Colonic mucosa (tissue), 4 donors: ENCODE data around the gene POLR3A. TPM values are rescaled to one million over a fixed set of nuclear protein-coding genes. Genes with fewer than 3 reads are reported as not detected.
A peak's percentile ranks its signal among the peaks of the same experiment; 100 is the strongest.

Experiments used
- DNase-seq: peaks from one replicate; pipeline ENCODE4 v3.0.0-alpha.2; 2020
- H3K27ac ChIP-seq: fragments of 200-600 bp; one replicate; pipeline ENCODE4 v1.8.0; 2021
- H3K27me3 ChIP-seq: fragments of 200-600 bp; one replicate; pipeline ENCODE4 v1.8.0; 2021
- H3K36me3 ChIP-seq: fragments of 200-600 bp; one replicate; pipeline ENCODE4 v1.8.0; 2021
- H3K4me1 ChIP-seq: fragments of 200-600 bp; one replicate; pipeline ENCODE4 v1.8.0; 2021; ENCODE audit warnings: mild to moderate bottlenecking
- H3K4me3 ChIP-seq: fragments of 200-600 bp; one replicate; pipeline ENCODE4 v1.8.0; 2021
- H3K9ac ChIP-seq, 2 donors: one replicate each; pipeline ENCODE4 v1.7.0; 2013; ENCODE audit warnings: control low read depth in 2 of 2, low read depth in 2 of 2, low read length in 2 of 2
- H3K9me3 ChIP-seq: fragments of 200-600 bp; one replicate; pipeline ENCODE4 v1.8.0; 2021
- intact Hi-C: fragments of 100-400 bp; cut with DNase I; formaldehyde crosslinking; loops from one replicate; pipeline ENCODE4 v1.14.1; 2022
- total RNA-seq, 2 donors: library from RNA; stranded (reverse); fragmentation: NEBNext Ultra II Directional in 1 of 2; extraction: Animal tissue kit (Norgen Biotek cat#: 25700) in 1 of 2; gene quantifications; one replicate each; pipeline ENCODE4 v1.2.1, GENCODE V29; 2021
- TF ChIP-seq, protein P1 (sequence below): fragments of 200-600 bp; IDR thresholded peaks from one replicate; pipeline ENCODE4 v1.8.0; 2022; ENCODE audit warnings: antibody characterized with exemption, mild to moderate bottlenecking
- donor health status: healthy.
- donor health status: DM: no; HTN: no; CAD: no.
- donor health status: DM: no; HTN: no; CAD: no.

Gene POLR3A
- total RNA-seq, 2 donors from 2014 or later = 11.3 to 14.6 TPM

DNA sequence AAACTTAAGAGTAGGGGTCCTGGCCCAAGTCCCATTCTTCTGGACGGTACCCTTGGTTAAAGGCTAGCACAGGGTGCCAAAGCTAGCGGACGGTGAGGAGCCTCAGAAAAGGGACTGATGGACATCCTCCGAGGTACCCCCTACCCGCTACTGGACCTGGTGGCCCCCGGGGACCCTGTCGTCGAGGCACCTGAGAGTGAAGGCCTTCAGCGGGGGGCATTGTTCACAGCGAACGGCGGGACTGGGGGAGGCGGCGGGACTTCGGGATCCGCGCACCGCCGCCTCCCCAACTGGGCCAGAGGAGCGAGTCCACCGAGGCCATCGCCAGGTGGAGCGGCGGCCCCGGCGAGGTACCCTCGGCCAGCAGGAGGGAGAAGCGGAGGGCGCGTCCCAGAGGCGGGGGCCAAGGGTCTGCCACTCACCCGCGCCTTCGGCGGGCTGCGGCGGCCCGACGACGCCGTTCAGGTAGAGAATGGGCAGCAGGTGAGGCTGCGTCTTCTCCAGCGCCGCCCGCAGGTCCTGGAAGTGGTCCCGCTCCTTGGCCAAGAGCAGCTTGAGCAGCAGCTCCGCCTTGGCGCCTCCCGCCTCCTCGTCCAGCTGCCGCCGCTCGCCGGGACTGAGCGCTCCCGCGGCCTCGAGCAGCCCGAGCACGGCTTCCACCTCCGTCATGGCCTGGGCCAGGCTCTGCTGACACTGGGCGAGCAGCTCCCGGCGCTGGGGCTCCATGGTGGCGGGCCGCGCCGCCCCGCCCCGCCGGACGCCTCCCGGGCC is 103.3 kb downstream of the POLR3A start:
- peaks cover 3% of the 10 kb centered on the region for H3K27me3 ChIP-seq
- peak overlapping the region; percentile 81 to 93 for H3K9ac ChIP-seq
- no peaks in the 10 kb centered on the region for H3K9me3 ChIP-seq
- peak; percentile 70 for DNase-seq
- peak overlapping the region; percentile 80 for H3K4me3 ChIP-seq
- TF ChIP-seq, protein P1, sequence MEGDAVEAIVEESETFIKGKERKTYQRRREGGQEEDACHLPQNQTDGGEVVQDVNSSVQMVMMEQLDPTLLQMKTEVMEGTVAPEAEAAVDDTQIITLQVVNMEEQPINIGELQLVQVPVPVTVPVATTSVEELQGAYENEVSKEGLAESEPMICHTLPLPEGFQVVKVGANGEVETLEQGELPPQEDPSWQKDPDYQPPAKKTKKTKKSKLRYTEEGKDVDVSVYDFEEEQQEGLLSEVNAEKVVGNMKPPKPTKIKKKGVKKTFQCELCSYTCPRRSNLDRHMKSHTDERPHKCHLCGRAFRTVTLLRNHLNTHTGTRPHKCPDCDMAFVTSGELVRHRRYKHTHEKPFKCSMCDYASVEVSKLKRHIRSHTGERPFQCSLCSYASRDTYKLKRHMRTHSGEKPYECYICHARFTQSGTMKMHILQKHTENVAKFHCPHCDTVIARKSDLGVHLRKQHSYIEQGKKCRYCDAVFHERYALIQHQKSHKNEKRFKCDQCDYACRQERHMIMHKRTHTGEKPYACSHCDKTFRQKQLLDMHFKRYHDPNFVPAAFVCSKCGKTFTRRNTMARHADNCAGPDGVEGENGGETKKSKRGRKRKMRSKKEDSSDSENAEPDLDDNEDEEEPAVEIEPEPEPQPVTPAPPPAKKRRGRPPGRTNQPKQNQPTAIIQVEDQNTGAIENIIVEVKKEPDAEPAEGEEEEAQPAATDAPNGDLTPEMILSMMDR = no peak
- peak overlapping the region; percentile 53 for H3K27ac ChIP-seq
- intact Hi-C loops = loop anchor here (5.0 to 10.0 kb wide), 2 partner anchors 79 to 99 kb away; partner anchors contain the start of gene POLR3A
- H3K4me1 ChIP-seq = peaks cover 9% of the 10 kb centered on the region
- H3K36me3 ChIP-seq = no peaks in the 10 kb centered on the region

DNA sequence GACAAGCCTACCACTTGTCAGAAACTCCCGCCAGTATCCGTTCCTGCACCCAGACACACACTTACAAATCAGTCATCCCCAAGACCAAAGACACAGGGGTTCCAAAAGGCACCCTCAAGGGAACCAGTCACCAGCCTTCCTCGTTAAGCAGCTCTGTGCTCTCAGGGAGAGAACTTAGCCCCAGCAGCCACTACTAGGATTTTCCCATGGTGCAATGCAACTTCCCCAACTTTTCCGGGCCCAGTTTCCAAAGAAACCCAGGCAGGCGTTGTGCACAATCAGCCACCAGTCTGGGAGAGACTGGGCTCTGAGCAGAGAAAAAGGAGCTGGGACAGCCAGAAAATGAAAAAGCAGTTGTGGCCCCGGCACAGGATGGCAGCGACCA is 103.9 kb downstream of the POLR3A start:
- no peaks in the 10 kb centered on the region for H3K36me3 ChIP-seq
- peaks cover 9% of the 10 kb centered on the region for H3K4me1 ChIP-seq
- TF ChIP-seq, protein P1 = no peak
- peaks cover 3% of the 10 kb centered on the region for H3K27me3 ChIP-seq
- peak; percentile 65 for DNase-seq
- H3K9ac ChIP-seq = peak overlapping the region; percentile 81 to 93
- no peaks in the 10 kb centered on the region for H3K9me3 ChIP-seq
- H3K4me3 ChIP-seq = peak overlapping the region; percentile 80
- no peak overlapping the region for H3K27ac ChIP-seq
- intact Hi-C loops = loop anchor here (5.0 to 10.0 kb wide), 2 partner anchors 78 to 99 kb away; partner anchors contain the start of gene POLR3A

DNA sequence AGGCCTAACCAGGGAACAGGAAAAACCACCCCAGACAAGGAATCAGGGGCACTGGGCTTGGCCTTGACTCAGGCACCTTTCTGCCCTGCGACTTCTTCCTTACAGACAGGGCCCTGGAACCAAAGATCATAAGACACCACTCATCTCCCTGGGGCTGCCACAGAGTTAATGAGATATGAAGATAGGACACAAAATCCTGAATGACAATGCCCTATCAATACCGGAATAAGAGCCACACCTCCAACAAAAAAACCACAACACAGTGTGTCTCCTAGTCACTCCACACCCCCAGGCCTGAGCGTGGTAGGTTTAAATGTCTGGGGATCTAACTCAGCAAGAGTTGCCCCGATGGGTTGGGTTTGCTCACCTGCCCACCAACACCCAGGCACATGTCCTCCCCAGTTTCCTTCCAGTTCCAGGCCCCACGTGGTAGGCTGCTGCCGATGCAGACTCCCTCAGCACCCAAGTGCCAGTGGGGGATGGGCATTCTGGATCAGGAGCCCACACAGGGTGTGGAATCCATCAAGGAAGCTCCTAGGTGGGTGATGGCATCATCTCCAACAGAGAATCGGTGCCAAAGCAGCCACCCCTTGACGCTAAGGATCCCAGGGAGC is 106.6 kb downstream of the POLR3A start:
- Histone ChIP-seq H3K9ac (no peak overlapping the region), H3K27ac (no peak overlapping the region), H3K9me3 (no peaks in the 10 kb centered on the region), H3K36me3 (no peaks in the 10 kb centered on the region), H3K27me3 (peaks cover 3% of the 10 kb centered on the region), H3K4me3 (no peak overlapping the region), H3K4me1 (peaks cover 9% of the 10 kb centered on the region)
- intact Hi-C loops = loop anchor here (10.0 kb wide), 1 partner anchor 102 kb away; the partner anchor contains the start of gene POLR3A
- DNase-seq = no peak
- TF ChIP-seq, protein P1 = no peak

DNA sequence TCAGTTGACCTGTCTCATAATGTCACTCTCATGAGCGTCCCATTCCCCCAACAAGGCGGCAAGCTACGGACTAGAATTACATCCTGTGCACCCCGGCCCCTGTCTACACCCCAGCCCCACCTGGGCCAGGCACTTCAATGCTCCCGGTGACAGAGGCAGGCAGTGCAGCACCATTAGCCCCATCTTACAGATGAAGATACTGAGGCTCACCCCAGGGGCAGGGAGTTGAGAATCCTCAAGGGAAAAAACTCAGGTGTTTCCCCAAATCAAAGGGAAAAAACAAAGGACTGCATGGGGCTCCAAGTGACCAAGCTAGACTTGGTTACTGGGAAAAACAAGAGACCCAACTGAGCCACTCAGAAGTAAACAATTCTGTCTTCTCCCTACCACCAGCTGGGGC is 107.3 kb downstream of the POLR3A start:
- peaks cover 9% of the 10 kb centered on the region for H3K4me1 ChIP-seq
- no peaks in the 10 kb centered on the region for H3K9me3 ChIP-seq
- H3K9ac ChIP-seq = no peak overlapping the region
- H3K36me3 ChIP-seq = no peaks in the 10 kb centered on the region
- H3K27ac ChIP-seq = no peak overlapping the region
- intact Hi-C loops = loop anchor here (10.0 kb wide), 1 partner anchor 103 kb away; the partner anchor contains the start of gene POLR3A
- TF ChIP-seq, protein P1 = no peak
- H3K27me3 ChIP-seq = peaks cover under 1% of the 10 kb centered on the region
- no peak for DNase-seq
- no peak overlapping the region for H3K4me3 ChIP-seq

DNA sequence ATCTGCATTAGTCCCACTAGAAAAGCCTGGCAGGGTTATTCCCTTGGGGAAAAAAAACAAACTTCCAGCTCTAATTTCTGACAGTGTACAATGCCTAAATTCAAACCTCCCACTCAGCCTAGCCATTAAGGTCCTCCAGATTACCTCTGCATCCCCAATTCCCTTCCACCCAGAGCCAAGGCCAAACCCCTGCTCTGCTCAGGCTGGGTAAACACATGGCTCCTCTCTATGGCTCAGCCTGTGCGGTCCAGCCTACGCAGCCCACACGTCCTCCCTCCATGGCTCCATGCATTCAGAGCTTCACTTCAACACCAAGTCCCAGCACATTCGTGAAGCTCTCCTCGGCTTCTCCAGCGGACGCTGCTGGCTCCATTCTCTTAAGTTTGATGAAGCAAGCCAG is 107.9 kb downstream of the POLR3A start:
- intact Hi-C loops = loop anchor here (10.0 kb wide), 1 partner anchor 103 kb away; the partner anchor contains the start of gene POLR3A
- Histone ChIP-seq H3K9me3 (no peaks in the 10 kb centered on the region), H3K27me3 (no peaks in the 10 kb centered on the region), H3K27ac (no peak overlapping the region), H3K36me3 (no peaks in the 10 kb centered on the region), H3K9ac (no peak overlapping the region), H3K4me3 (no peak overlapping the region), H3K4me1 (peaks cover 9% of the 10 kb centered on the region)
- TF ChIP-seq, protein P1 = no peak
- no peak for DNase-seq
